KMS-11 (cell line): Measurements from ENCODE around the gene SYNPR.
A peak's percentile ranks its signal among the peaks of the same experiment; 100 is the strongest.

Experiments
- H2AFZ ChIP-seq: fragments of 200-600 bp; sonication (generic); 2 replicates; pipeline ENCODE4 v1.6.1; 2016; ENCODE audit warnings: antibody characterized with exemption, mixed run types, low read depth
- H3K27ac ChIP-seq: fragments of 200-600 bp; sonication (generic); 2 replicates; pipeline ENCODE4 v1.6.1; 2016; ENCODE audit warnings: mild to moderate bottlenecking, mixed run types
- H3K27me3 ChIP-seq: fragments of 200-600 bp; sonication (generic); 2 replicates; pipeline ENCODE4 v1.6.1; 2017; ENCODE audit warnings: mild to moderate bottlenecking, low read depth, mixed run types, moderate library complexity; ENCODE audit not compliant: insufficient read depth
- H3K36me3 ChIP-seq: fragments of 200-600 bp; sonication (generic); 2 replicates; pipeline ENCODE4 v1.6.1; 2017; ENCODE audit warnings: mild to moderate bottlenecking, mixed run types; ENCODE audit not compliant: insufficient read depth
- H3K4me1 ChIP-seq: fragments of 200-600 bp; sonication (generic); 2 replicates; pipeline ENCODE4 v1.6.1; 2016; ENCODE audit warnings: mild to moderate bottlenecking, low read depth, mixed run types; ENCODE audit not compliant: poor library complexity, severe bottlenecking
- H3K4me2 ChIP-seq: fragments of 200-600 bp; sonication (generic); 2 replicates; pipeline ENCODE4 v1.7.0; 2016; ENCODE audit warnings: mild to moderate bottlenecking, mixed run types
- H3K4me3 ChIP-seq: fragments of 200-600 bp; sonication (generic); IDR thresholded peaks from 2 replicates; pipeline ENCODE4 v1.6.1; 2017; ENCODE audit warnings: low read depth, low read length, mixed read lengths; ENCODE audit not compliant: insufficient read depth
- H3K79me2 ChIP-seq: fragments of 200-600 bp; sonication (generic); 2 replicates; pipeline ENCODE4 v1.6.1; 2016; ENCODE audit warnings: low read depth, mixed run types; ENCODE audit not compliant: insufficient read depth
- H3K9ac ChIP-seq: fragments of 200-600 bp; sonication (generic); 2 replicates; pipeline ENCODE4 v1.6.1; 2016; ENCODE audit warnings: mild to moderate bottlenecking, mixed run types
- H4K20me1 ChIP-seq: fragments of 200-600 bp; sonication (generic); 2 replicates; pipeline ENCODE4 v1.6.1; 2016; ENCODE audit warnings: mild to moderate bottlenecking, mixed run types; ENCODE audit not compliant: insufficient read depth
- TF ChIP-seq, protein P1 (sequence below): fragments of 200-600 bp; sonication (generic); conservative IDR thresholded peaks from 2 replicates; pipeline ENCODE4 v1.6.1; 2017; ENCODE audit warnings: low read depth, mild to moderate bottlenecking, antibody characterized with exemption, low read length, moderate library complexity, mixed read lengths

The SYNPR gene

DNA sequence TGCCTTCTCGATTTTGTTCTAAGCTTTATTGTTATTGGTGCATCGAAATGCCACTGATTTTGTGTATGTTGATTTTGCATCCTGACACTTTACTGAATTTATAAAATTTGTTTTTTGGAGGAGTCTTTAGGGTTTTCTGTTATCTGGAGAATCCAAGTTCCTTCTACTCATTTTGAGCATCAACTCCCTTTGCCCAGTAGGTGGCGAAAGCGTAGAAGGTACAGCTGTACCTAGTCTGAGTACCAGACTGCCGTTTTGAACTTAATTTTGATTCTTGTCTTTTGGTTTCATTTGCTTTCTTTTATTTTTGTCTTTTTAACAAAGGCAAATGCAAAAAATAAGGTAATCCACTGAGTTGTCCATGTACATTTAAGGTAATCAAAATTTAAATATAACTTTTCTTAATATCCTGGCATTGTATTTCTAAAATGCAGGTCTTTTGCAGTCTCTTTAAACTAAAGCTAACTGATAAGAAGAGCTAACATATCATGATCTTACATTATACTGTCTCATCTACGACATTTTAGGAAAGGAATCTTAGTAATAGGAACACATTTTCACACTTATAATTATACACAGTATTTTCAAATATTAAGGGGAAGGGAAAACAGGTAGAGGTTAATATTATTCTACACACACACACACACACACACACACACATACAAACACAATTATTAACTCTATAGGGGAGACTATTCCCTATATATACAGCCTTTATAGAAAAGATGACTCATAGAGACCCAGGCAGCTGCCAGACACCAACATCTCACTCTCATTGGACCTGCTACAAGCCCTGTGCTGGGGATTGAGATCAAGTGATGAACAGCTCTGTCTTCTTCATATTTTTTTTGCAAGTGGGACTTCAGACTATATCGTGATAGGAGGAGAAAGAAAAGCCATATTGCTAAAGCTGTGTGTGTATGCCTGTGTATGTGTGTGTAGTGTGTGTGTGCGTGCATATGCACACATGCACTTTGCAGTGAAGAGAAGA is 71.8 kb downstream of the SYNPR start:
- no peak overlapping the region for H3K4me2 ChIP-seq
- H3K4me1 ChIP-seq = peaks cover 1% of the 10 kb centered on the region
- H3K27me3 ChIP-seq = no peaks in the 10 kb centered on the region
- TF ChIP-seq, protein P1, sequence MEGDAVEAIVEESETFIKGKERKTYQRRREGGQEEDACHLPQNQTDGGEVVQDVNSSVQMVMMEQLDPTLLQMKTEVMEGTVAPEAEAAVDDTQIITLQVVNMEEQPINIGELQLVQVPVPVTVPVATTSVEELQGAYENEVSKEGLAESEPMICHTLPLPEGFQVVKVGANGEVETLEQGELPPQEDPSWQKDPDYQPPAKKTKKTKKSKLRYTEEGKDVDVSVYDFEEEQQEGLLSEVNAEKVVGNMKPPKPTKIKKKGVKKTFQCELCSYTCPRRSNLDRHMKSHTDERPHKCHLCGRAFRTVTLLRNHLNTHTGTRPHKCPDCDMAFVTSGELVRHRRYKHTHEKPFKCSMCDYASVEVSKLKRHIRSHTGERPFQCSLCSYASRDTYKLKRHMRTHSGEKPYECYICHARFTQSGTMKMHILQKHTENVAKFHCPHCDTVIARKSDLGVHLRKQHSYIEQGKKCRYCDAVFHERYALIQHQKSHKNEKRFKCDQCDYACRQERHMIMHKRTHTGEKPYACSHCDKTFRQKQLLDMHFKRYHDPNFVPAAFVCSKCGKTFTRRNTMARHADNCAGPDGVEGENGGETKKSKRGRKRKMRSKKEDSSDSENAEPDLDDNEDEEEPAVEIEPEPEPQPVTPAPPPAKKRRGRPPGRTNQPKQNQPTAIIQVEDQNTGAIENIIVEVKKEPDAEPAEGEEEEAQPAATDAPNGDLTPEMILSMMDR = peak; percentile 60
- no peak overlapping the region for H3K9ac ChIP-seq
- H3K4me3 ChIP-seq = no peak overlapping the region
- no peaks in the 10 kb centered on the region for H3K79me2 ChIP-seq
- H3K27ac ChIP-seq = no peak overlapping the region
- no peaks in the 10 kb centered on the region for H3K36me3 ChIP-seq
- 0 out of 2 replicates have a peak overlapping the region, but pooled peaks have one; percentile 14 for H2AFZ ChIP-seq
- H4K20me1 ChIP-seq = no peaks in the 10 kb centered on the region

DNA sequence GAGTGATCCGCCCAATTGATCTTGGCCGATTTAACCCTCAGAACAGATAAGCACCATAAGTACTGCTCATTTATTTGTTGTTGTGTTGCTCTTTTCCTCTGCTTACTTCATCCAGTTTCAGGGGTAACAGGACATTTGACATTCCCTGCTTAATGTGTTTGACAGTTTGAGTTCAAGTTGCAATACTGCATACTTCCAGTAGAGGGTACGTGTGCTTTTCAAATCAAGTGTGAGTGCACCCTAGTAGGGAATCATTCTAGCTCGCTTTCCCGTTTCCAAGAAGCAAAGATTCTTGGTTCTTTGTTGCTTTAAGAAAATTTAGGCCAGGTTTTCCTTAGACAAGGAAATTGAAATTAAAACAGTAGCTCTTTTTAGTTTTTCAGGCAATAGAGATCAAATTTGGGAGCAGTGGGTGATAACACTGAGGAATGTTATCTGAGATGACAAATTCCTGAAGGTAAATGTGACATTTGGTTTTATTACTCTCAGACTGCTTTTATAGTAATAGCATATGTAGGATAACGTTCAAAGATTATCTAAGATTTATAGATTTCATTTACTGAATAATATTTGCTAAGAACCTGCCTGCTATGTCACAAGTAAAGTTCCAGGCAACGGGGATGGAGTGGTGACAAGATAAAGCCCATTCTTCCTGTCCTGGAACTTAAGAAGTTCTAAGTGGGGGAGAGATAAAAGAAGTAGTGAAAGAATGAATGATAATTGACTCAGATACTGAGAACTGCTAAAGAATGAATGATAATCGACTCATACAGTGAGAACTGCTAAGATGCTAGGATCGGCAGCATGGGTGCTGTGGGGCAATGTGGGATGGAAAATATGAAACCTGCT is 73.3 kb downstream of the SYNPR start:
- Histone ChIP-seq H3K27ac (no peak overlapping the region), H3K36me3 (no peaks in the 10 kb centered on the region), H3K79me2 (no peaks in the 10 kb centered on the region), H3K9ac (no peak overlapping the region), H3K4me3 (no peak overlapping the region), H3K27me3 (no peaks in the 10 kb centered on the region), H4K20me1 (no peaks in the 10 kb centered on the region), H3K4me2 (no peak overlapping the region), H3K4me1 (no peaks in the 10 kb centered on the region), H2AFZ (no peak overlapping the region)
- TF ChIP-seq, protein P1 = peak; percentile 73

DNA sequence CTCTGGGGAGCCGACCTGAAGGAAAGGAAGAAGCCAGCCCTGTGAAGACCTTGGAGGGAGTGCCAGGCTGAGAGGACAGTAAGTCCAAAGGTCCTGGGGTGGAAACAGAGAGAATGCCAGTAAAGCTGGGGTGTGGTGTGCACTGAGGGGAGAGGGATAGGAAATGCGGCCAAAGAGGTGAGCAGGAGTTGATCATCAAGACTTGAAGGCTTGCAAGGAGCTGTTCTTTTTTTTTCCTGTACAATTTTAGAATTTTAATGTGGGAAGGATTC is 73.8 kb downstream of the SYNPR start:
- H2AFZ ChIP-seq = no peak overlapping the region
- no peak overlapping the region for H3K9ac ChIP-seq
- H3K36me3 ChIP-seq = no peaks in the 10 kb centered on the region
- no peaks in the 10 kb centered on the region for H3K4me1 ChIP-seq
- no peak overlapping the region for H3K4me3 ChIP-seq
- H3K79me2 ChIP-seq = no peaks in the 10 kb centered on the region
- H3K27me3 ChIP-seq = no peaks in the 10 kb centered on the region
- H4K20me1 ChIP-seq = no peaks in the 10 kb centered on the region
- TF ChIP-seq, protein P1 = no peak
- H3K27ac ChIP-seq = no peak overlapping the region
- no peak overlapping the region for H3K4me2 ChIP-seq

DNA sequence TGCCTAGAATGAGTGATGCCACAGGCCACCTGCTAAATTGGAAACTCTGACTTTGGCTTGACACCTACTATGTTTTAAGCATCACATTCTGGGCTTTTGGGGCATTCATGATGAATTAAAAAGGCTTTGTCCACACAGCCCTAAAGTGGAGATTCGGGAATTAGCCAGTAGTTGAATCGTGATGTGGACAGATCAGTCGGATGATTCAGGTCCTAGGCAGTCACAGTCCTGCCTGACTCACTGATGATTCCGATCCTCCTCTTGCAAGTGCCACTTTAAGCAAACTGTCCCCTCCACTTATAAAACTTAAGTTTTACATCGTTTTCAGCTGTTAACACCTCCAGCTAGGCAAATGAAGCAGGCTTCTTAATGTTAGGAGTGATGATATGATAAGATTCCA is 75.3 kb downstream of the SYNPR start:
- no peaks in the 10 kb centered on the region for H3K27me3 ChIP-seq
- no peak overlapping the region for H3K4me2 ChIP-seq
- H3K27ac ChIP-seq = no peak overlapping the region
- no peak overlapping the region for H3K4me3 ChIP-seq
- H3K4me1 ChIP-seq = no peaks in the 10 kb centered on the region
- H3K9ac ChIP-seq = no peak overlapping the region
- TF ChIP-seq, protein P1 = no peak
- H3K36me3 ChIP-seq = no peaks in the 10 kb centered on the region
- H3K79me2 ChIP-seq = no peaks in the 10 kb centered on the region
- H2AFZ ChIP-seq = no peak overlapping the region
- H4K20me1 ChIP-seq = no peaks in the 10 kb centered on the region
